ENCODE measurements around the gene DIAPH1.
A peak's percentile ranks its signal among the peaks of the same experiment; 100 is the strongest.

DNA sequence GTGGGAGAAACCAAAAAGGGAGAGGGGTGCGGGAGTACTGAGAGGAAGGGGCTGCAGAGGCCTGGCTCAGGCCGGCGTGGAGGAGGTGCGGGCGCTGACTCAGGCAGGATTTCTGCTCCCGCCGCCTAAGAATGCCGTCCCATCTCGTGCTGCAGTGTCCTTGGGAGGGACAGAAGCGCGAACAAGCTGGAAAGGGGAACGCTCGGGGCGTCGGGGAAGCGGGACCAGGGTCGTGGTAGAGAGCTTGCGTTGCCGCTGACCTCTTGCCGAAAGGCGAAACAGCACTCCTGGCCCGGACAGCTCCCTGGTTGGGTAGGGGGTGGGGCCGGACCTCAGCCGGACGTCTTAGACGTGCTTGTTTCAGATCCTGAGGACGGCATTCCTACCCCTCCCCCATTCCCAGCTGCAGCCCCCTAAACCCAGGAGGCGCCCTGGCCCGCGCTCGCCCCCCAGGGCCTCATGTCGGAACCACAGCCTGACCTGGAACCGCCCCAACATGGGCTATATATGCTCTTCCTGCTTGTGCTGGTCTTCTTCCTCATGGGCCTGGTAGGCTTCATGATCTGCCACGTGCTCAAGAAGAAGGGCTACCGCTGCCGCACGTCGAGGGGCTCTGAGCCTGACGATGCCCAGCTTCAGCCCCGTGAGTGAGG, 19.1 kb upstream of the DIAPH1 start:
- TF ChIP-seq JUND (IDR thresholded peaks at IDR 0.05) (no peak), ZFX (IDR thresholded peaks at IDR 0.05) (peak; percentile 37; the same call in 1 of the 2 replicates), POLR2AphosphoS5 (IDR thresholded peaks at IDR 0.05; ENCODE audit: low read depth, low read length) (peak; percentile 24; the same call in 1 of the 2 replicates), SRF (IDR thresholded peaks at IDR 0.05; ENCODE audit: low read depth) (no peak)
- TF ChIP-seq, protein P1, sequence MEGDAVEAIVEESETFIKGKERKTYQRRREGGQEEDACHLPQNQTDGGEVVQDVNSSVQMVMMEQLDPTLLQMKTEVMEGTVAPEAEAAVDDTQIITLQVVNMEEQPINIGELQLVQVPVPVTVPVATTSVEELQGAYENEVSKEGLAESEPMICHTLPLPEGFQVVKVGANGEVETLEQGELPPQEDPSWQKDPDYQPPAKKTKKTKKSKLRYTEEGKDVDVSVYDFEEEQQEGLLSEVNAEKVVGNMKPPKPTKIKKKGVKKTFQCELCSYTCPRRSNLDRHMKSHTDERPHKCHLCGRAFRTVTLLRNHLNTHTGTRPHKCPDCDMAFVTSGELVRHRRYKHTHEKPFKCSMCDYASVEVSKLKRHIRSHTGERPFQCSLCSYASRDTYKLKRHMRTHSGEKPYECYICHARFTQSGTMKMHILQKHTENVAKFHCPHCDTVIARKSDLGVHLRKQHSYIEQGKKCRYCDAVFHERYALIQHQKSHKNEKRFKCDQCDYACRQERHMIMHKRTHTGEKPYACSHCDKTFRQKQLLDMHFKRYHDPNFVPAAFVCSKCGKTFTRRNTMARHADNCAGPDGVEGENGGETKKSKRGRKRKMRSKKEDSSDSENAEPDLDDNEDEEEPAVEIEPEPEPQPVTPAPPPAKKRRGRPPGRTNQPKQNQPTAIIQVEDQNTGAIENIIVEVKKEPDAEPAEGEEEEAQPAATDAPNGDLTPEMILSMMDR (IDR thresholded peaks at IDR 0.05 in 2 of 3, conservative IDR thresholded peaks at IDR 0.05 in 1 of 3; ENCODE audit: borderline replicate concordance in 1 of 3, insufficient read depth in 1 of 3, low read depth in 2 of 3, low read length in 2 of 3): peak in 2 of 3 experiments; percentile 43 to 45; a peak in 4 of 6 replicates

Measured in HCT116 (cell line).